ENCODE data around the gene PTPRJ. TPM values are rescaled to one million over a fixed set of nuclear protein-coding genes. Genes with fewer than 3 reads are reported as not detected.

The PTPRJ gene
- total RNA-seq, 1 donor from 2014 or later: 1.6 TPM

GRCh38 chr11:47967577-47968525 lies 12.5 kb upstream of the PTPRJ start:
- Histone ChIP-seq H3K36me3 (ENCODE audit: control insufficient read depth, insufficient read depth, low read length) (no peaks in the 10 kb centered on the region), H3K4me3 (ENCODE audit: low read depth, low read length) (no peak overlapping the region), H3K27me3 (ENCODE audit: control insufficient read depth, insufficient read depth, low read length) (no peaks in the 10 kb centered on the region)
- DNase-seq (ENCODE audit: low read depth) (no peak), FAIRE-seq (no peak)
- no peak for TF ChIP-seq CTCF (IDR thresholded peaks at IDR 0.05; ENCODE audit: insufficient read depth, low read length, severe bottlenecking)

GRCh38 chr11:47969401-47969800 lies 11.0 kb upstream of the PTPRJ start:
- H3K4me3 ChIP-seq (ENCODE audit: low read depth, low read length): no peak overlapping the region
- no peaks in the 10 kb centered on the region for H3K36me3 ChIP-seq (ENCODE audit: control insufficient read depth, insufficient read depth, low read length)
- TF ChIP-seq CTCF (IDR thresholded peaks at IDR 0.05; ENCODE audit: insufficient read depth, low read length, severe bottlenecking): no peak
- no peak for DNase-seq (ENCODE audit: low read depth)
- H3K27me3 ChIP-seq (ENCODE audit: control insufficient read depth, insufficient read depth, low read length): no peaks in the 10 kb centered on the region
- FAIRE-seq: no peak

GRCh38 chr11:47971501-47971900 lies 8.9 kb upstream of the PTPRJ start:
- no peaks in the 10 kb centered on the region for H3K36me3 ChIP-seq (ENCODE audit: control insufficient read depth, insufficient read depth, low read length)
- FAIRE-seq (no peak), DNase-seq (ENCODE audit: low read depth) (no peak)
- TF ChIP-seq CTCF (IDR thresholded peaks at IDR 0.05; ENCODE audit: insufficient read depth, low read length, severe bottlenecking): no peak
- no peak overlapping the region for H3K4me3 ChIP-seq (ENCODE audit: low read depth, low read length)
- no peaks in the 10 kb centered on the region for H3K27me3 ChIP-seq (ENCODE audit: control insufficient read depth, insufficient read depth, low read length)

GRCh38 chr11:47973173-47973572 lies 7.2 kb upstream of the PTPRJ start:
- FAIRE-seq: no peak
- H3K36me3 ChIP-seq (ENCODE audit: control insufficient read depth, insufficient read depth, low read length): no peaks in the 10 kb centered on the region
- no peak for TF ChIP-seq CTCF (IDR thresholded peaks at IDR 0.05; ENCODE audit: insufficient read depth, low read length, severe bottlenecking)
- no peaks in the 10 kb centered on the region for H3K27me3 ChIP-seq (ENCODE audit: control insufficient read depth, insufficient read depth, low read length)
- DNase-seq (ENCODE audit: low read depth): no peak
- H3K4me3 ChIP-seq (ENCODE audit: low read depth, low read length): no peak overlapping the region

GRCh38 chr11:47976931-47977330 lies 3.4 kb upstream of the PTPRJ start:
- no peaks in the 10 kb centered on the region for H3K36me3 ChIP-seq (ENCODE audit: control insufficient read depth, insufficient read depth, low read length)
- TF ChIP-seq CTCF (IDR thresholded peaks at IDR 0.05; ENCODE audit: insufficient read depth, low read length, severe bottlenecking): no peak
- no peak overlapping the region for H3K4me3 ChIP-seq (ENCODE audit: low read depth, low read length)
- H3K27me3 ChIP-seq (ENCODE audit: control insufficient read depth, insufficient read depth, low read length): peaks cover 2% of the 10 kb centered on the region
- FAIRE-seq: no peak
- no peak for DNase-seq (ENCODE audit: low read depth)

Measured in bronchial epithelial cell (primary cell).